HEK293 (cell line): ENCODE results near the gene KMT2A.
"Not testable (repeated sequence)": the region's sequence is repeated elsewhere in the genome, so short reads cannot be mapped to it uniquely, and the experiment has no call there.

Experiments used
- CTCF ChIA-PET: fragments of 350-600 bp; formaldehyde crosslinking; extraction: SDS; loops from one replicate; lab custom pipeline; 2021; ENCODE audit warnings: antibody characterized with exemption; lab: Yijun Ruan, JAX
- POLR2A ChIA-PET: fragments of 300-600 bp; formaldehyde crosslinking; extraction: SDS; loops from one replicate; lab custom pipeline; 2020; ENCODE audit warnings: antibody characterized with exemption, inconsistent platforms; lab: Yijun Ruan, JAX
- H3K27ac ChIP-seq: fragments of 200-500 bp; sonication (Bioruptor generic); 2 replicates; pipeline ENCODE4 v1.5.1; 2014; ENCODE audit warnings: low read depth, low read length, control low read depth, inconsistent platforms; ENCODE audit errors: extremely low read depth
- H3K36me3 ChIP-seq, 2 experiments: fragments of 200-500 bp in 1 of 2; sonication (Bioruptor generic) in 1 of 2; 1 replicate in 1 of 2; 2 replicates in 1 of 2; pipeline ENCODE4 v1.5.1; 2014 to 2017; ENCODE audit warnings: inconsistent platforms in 2 of 2, low read length in 2 of 2; ENCODE audit not compliant: control insufficient read depth in 2 of 2, insufficient read depth in 1 of 2
- H3K4me1 ChIP-seq: fragments of 200-500 bp; sonication (Bioruptor generic); 2 replicates; pipeline ENCODE4 v1.5.1; 2014; ENCODE audit warnings: mild to moderate bottlenecking, low read length, inconsistent platforms; ENCODE audit not compliant: control insufficient read depth, insufficient read depth
- H3K4me3 ChIP-seq: 2 replicates; pipeline ENCODE4 v1.5.1; 2011; ENCODE audit warnings: low read depth, mild to moderate bottlenecking, control low read depth, low read length, moderate library complexity
- H3K9me3 ChIP-seq: fragments of 200-500 bp; sonication (Bioruptor generic); 2 replicates; pipeline ENCODE4 v1.5.1; 2014; ENCODE audit warnings: low read depth, low read length, inconsistent platforms; ENCODE audit not compliant: control insufficient read depth, insufficient read depth
- EGR2 ChIP-seq: fragments of 450-650 bp; formaldehyde crosslinking; IDR thresholded peaks from 2 replicates; pipeline ENCODE4 v1.5.1; 2016; ENCODE audit warnings: low read depth, missing biosample characterization, missing genetic modification characterization
- GLIS1 ChIP-seq: fragments of 450-650 bp; formaldehyde crosslinking; IDR thresholded peaks from 2 replicates; pipeline ENCODE4 v1.5.1; 2016; ENCODE audit warnings: missing biosample characterization, missing genetic modification characterization
- KLF10 ChIP-seq: fragments of 450-650 bp; IDR thresholded peaks from 2 replicates; pipeline ENCODE4 v1.5.1; 2018; ENCODE audit warnings: missing biosample characterization, mild to moderate bottlenecking, missing genetic modification characterization
- OSR2 ChIP-seq: fragments of 450-650 bp; formaldehyde crosslinking; IDR thresholded peaks from 2 replicates; pipeline ENCODE4 v1.5.1; 2016; ENCODE audit warnings: missing biosample characterization, missing genetic modification characterization
- OVOL3 ChIP-seq: fragments of 450-650 bp; formaldehyde crosslinking; IDR thresholded peaks from 2 replicates; pipeline ENCODE4 v1.5.1; 2016; ENCODE audit warnings: missing biosample characterization, missing genetic modification characterization
- PRDM1 ChIP-seq: fragments of 450-650 bp; formaldehyde crosslinking; IDR thresholded peaks from 2 replicates; pipeline ENCODE4; 2016; ENCODE audit warnings: missing biosample characterization, missing genetic modification characterization
- SCRT2 ChIP-seq: fragments of 450-650 bp; formaldehyde crosslinking; IDR thresholded peaks from 2 replicates; pipeline ENCODE4 v1.5.1; 2016; ENCODE audit warnings: missing biosample characterization, missing genetic modification characterization
- ZBTB48 ChIP-seq: fragments of 450-650 bp; formaldehyde crosslinking; IDR thresholded peaks from 2 replicates; pipeline ENCODE4 v1.5.1; 2016; ENCODE audit warnings: missing biosample characterization, missing genetic modification characterization
- ZIC2 ChIP-seq: fragments of 450-650 bp; formaldehyde crosslinking; IDR thresholded peaks from 2 replicates; pipeline ENCODE4 v1.5.1; 2016; ENCODE audit warnings: missing biosample characterization, missing genetic modification characterization
- ZNF16 ChIP-seq: fragments of 450-650 bp; formaldehyde crosslinking; IDR thresholded peaks from 2 replicates; pipeline ENCODE4 v1.5.1; 2016; ENCODE audit warnings: low read depth, missing biosample characterization, missing genetic modification characterization
- ZNF302 ChIP-seq: fragments of 450-650 bp; formaldehyde crosslinking; IDR thresholded peaks from 2 replicates; pipeline ENCODE4 v1.5.1; 2016; ENCODE audit warnings: missing biosample characterization, missing genetic modification characterization, low read depth
- ZNF350 ChIP-seq: fragments of 450-650 bp; formaldehyde crosslinking; IDR thresholded peaks from 2 replicates; pipeline ENCODE4 v1.5.0; 2017; ENCODE audit warnings: missing biosample characterization, mild to moderate bottlenecking, missing genetic modification characterization
- ZNF423 ChIP-seq: fragments of 450-650 bp; formaldehyde crosslinking; IDR thresholded peaks from 2 replicates; pipeline ENCODE4 v1.5.1; 2016; ENCODE audit warnings: missing biosample characterization, missing genetic modification characterization
- ZNF529 ChIP-seq: fragments of 450-650 bp; formaldehyde crosslinking; IDR thresholded peaks from 2 replicates; pipeline ENCODE4 v1.5.1; 2017; ENCODE audit warnings: missing genetic modification characterization, missing biosample characterization; ENCODE audit not compliant: insufficient replicate concordance
- ZNF530 ChIP-seq: fragments of 450-650 bp; formaldehyde crosslinking; IDR thresholded peaks from 2 replicates; pipeline ENCODE4 v1.5.1; 2016; ENCODE audit warnings: low read depth, missing biosample characterization, missing genetic modification characterization
- TF ChIP-seq, protein P1 (sequence below): fragments of 450-650 bp; formaldehyde crosslinking; IDR thresholded peaks from 2 replicates; pipeline ENCODE4 v1.5.1; 2017; ENCODE audit warnings: missing biosample characterization, missing genetic modification characterization

The KMT2A gene

GRCh38 chr11:118401151-118401879 lies 35.0 kb upstream of the KMT2A start, which contains the start of gene ATP5MG (continued):
- TF ChIP-seq ZNF16 (tag by site-specific recombination), result no peak
- TF ChIP-seq GLIS1 (tag by site-specific recombination), result no peak
- TF ChIP-seq OVOL3 (tag by site-specific recombination), result no peak
- TF ChIP-seq ZNF302, result no peak
- TF ChIP-seq ZBTB48, result no peak
- TF ChIP-seq ZNF530 (tag by site-specific recombination), result no peak
- no peak for TF ChIP-seq SCRT2 (tag by site-specific recombination)
- TF ChIP-seq ZNF423, result no peak
- no peak for TF ChIP-seq PRDM1
- TF ChIP-seq, protein P1, sequence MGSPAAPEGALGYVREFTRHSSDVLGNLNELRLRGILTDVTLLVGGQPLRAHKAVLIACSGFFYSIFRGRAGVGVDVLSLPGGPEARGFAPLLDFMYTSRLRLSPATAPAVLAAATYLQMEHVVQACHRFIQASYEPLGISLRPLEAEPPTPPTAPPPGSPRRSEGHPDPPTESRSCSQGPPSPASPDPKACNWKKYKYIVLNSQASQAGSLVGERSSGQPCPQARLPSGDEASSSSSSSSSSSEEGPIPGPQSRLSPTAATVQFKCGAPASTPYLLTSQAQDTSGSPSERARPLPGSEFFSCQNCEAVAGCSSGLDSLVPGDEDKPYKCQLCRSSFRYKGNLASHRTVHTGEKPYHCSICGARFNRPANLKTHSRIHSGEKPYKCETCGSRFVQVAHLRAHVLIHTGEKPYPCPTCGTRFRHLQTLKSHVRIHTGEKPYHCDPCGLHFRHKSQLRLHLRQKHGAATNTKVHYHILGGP, result no peak

GRCh38 chr11:118401880-118402590 lies 34.3 kb upstream of the KMT2A start:
- H3K4me3 ChIP-seq, result peak overlapping the region; percentile 92
- ChIA-PET POLR2A (interaction anchor here (1.0 to 1.8 kb wide), 3 partner anchors 9 to 34 kb away, joined by 3 to 13 read pairs (median 4); partner anchors contain the start of gene KMT2A), CTCF (interaction anchor here (0.5 to 1.6 kb wide), 6 partner anchors 15 to 108 kb away, joined by 3 to 4 read pairs (median 3); no protein-coding TSS in a partner anchor)
- peaks cover 4 to 39% of the 10 kb centered on the region in 2 experiments for H3K36me3 ChIP-seq
- H3K4me1 ChIP-seq, result peaks cover 2% of the 10 kb centered on the region; the same call in 1 of the 2 replicates
- no peaks in the 10 kb centered on the region for H3K9me3 ChIP-seq
- H3K27ac ChIP-seq, result peak overlapping the region; percentile 61
- TF ChIP-seq EGR2 (tag by site-specific recombination), result no peak
- TF ChIP-seq, protein P1, result 0 out of 2 replicates have a peak, but pooled peaks have one; percentile 32

DNA sequence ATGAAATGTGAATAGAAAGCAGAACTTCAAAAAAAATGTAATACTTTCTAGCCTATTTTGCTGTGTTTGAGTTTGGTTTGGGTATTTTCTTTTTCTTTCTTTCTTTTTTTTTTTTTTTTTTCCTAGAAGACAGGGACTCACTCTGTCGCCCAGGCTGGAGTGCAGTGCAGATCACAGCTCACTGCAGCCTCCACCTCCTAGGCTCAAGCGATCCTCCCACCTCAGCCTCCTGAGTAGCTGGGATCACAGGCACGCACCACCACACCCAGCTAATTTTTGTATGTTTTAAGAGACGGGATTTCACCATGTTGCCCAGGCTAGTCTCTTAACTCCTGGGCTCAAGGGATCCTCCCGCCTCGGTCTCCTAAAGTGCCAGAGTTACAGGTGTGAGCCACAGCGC lies 33.7 kb upstream of the KMT2A start:
- H3K36me3 ChIP-seq, result peaks cover 7 to 39% of the 10 kb centered on the region in 2 experiments
- not testable (repeated sequence) for H3K9me3 ChIP-seq, H3K4me1 ChIP-seq, H3K27ac ChIP-seq
- H3K4me3 ChIP-seq, result peak overlapping the region; percentile 92
- ChIA-PET POLR2A (interaction anchor here (1.0 to 1.8 kb wide), 3 partner anchors 9 to 33 kb away, joined by 3 to 13 read pairs (median 4); partner anchors contain the start of gene KMT2A), CTCF (interaction anchor here (0.8 to 1.6 kb wide), 5 partner anchors 15 to 86 kb away, joined by 3 to 4 read pairs (median 3); no protein-coding TSS in a partner anchor)

- no peak for TF ChIP-seq KLF10 (tag by site-specific recombination)
- no peak for TF ChIP-seq ZNF529
- no peak for TF ChIP-seq ZNF350
- TF ChIP-seq OSR2 (tag by site-specific recombination), result no peak
- peak; percentile 46 for TF ChIP-seq ZIC2
- Histone ChIP-seq H3K9me3 (no peaks in the 10 kb centered on the region), H3K4me3 (no peak overlapping the region), H3K27ac (no peak overlapping the region), H3K36me3 (peaks cover 7 to 54% of the 10 kb centered on the region in 2 experiments), H3K4me1 (peaks cover 2% of the 10 kb centered on the region; the same call in 1 of the 2 replicates)
- ChIA-PET POLR2A (no interaction called here), CTCF (interaction anchor here (0.6 kb wide), 2 partner anchors 39 to 50 kb away, joined by 4 to 5 read pairs; no protein-coding TSS in a partner anchor)
Measured at GRCh38 chr11:118406599-118407166, 29.6 kb upstream of the KMT2A start.
